ENCODE results near the gene GJB5. TPM values are rescaled to one million over a fixed set of nuclear protein-coding genes. Genes with fewer than 3 reads are reported as not detected.

The GJB5 gene
- polyA plus RNA-seq, 1 donor from 2014 or later: not detected

GRCh38 chr1:34785875-34786470 is 31.1 kb downstream of the GJB5 start:
- Histone ChIP-seq H3K36me3 (ENCODE audit: insufficient read depth, low read length) (no peaks in the 10 kb centered on the region), H4K20me1 (ENCODE audit: insufficient read depth) (no peaks in the 10 kb centered on the region), H3K9me3 (ENCODE audit: low read length) (no peaks in the 10 kb centered on the region), H3K4me2 (ENCODE audit: low read length) (no peak overlapping the region), H3K79me2 (replicated peaks; ENCODE audit: insufficient read depth, low read length) (no peaks in the 10 kb centered on the region), H3K27me3 (ENCODE audit: insufficient read depth, low read depth, low read length) (peaks cover 28% of the 10 kb centered on the region), H3F3A (ENCODE audit: insufficient read depth, low read length, poor library complexity, severe bottlenecking) (no peaks in the 10 kb centered on the region), H3K9me2 (ENCODE audit: insufficient read depth, low read length) (no peaks in the 10 kb centered on the region), H2AFZ (ENCODE audit: low read depth, low read length) (no peak overlapping the region), H3K4me3 (ENCODE audit: low read length) (no peak overlapping the region), H3K9ac (ENCODE audit: low read length) (no peak overlapping the region), H3K27ac (ENCODE audit: low read length) (no peak overlapping the region)
- no peak for TF ChIP-seq TAF1 (IDR thresholded peaks at IDR 0.05; ENCODE audit: low read depth)
- TF ChIP-seq EZH2 (IDR thresholded peaks at IDR 0.05; ENCODE audit: borderline replicate concordance, insufficient read depth, low read length, poor library complexity, severe bottlenecking): no peak
- no peak for TF ChIP-seq SMC3 (conservative IDR thresholded peaks at IDR 0.05; ENCODE audit: poor library complexity)
- TF ChIP-seq, protein P1, sequence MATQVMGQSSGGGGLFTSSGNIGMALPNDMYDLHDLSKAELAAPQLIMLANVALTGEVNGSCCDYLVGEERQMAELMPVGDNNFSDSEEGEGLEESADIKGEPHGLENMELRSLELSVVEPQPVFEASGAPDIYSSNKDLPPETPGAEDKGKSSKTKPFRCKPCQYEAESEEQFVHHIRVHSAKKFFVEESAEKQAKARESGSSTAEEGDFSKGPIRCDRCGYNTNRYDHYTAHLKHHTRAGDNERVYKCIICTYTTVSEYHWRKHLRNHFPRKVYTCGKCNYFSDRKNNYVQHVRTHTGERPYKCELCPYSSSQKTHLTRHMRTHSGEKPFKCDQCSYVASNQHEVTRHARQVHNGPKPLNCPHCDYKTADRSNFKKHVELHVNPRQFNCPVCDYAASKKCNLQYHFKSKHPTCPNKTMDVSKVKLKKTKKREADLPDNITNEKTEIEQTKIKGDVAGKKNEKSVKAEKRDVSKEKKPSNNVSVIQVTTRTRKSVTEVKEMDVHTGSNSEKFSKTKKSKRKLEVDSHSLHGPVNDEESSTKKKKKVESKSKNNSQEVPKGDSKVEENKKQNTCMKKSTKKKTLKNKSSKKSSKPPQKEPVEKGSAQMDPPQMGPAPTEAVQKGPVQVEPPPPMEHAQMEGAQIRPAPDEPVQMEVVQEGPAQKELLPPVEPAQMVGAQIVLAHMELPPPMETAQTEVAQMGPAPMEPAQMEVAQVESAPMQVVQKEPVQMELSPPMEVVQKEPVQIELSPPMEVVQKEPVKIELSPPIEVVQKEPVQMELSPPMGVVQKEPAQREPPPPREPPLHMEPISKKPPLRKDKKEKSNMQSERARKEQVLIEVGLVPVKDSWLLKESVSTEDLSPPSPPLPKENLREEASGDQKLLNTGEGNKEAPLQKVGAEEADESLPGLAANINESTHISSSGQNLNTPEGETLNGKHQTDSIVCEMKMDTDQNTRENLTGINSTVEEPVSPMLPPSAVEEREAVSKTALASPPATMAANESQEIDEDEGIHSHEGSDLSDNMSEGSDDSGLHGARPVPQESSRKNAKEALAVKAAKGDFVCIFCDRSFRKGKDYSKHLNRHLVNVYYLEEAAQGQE (IDR thresholded peaks at IDR 0.05; ENCODE audit: borderline replicate concordance): no peak
- TF ChIP-seq POLR2AphosphoS5 (IDR thresholded peaks at IDR 0.05): no peak
- no peak for TF ChIP-seq MXI1 (conservative IDR thresholded peaks at IDR 0.05; ENCODE audit: poor library complexity, severe bottlenecking)
- no peak for TF ChIP-seq CTCF (IDR thresholded peaks at IDR 0.05; ENCODE audit: poor library complexity, severe bottlenecking)

GRCh38 chr1:34786521-34787325 is 31.9 kb downstream of the GJB5 start:
- Histone ChIP-seq H3K4me2 (ENCODE audit: low read length) (no peak overlapping the region), H3K9ac (ENCODE audit: low read length) (peak overlapping the region; percentile 2), H3K9me2 (ENCODE audit: insufficient read depth, low read length) (no peaks in the 10 kb centered on the region), H2AFZ (ENCODE audit: low read depth, low read length) (no peak overlapping the region), H3K4me3 (ENCODE audit: low read length) (no peak overlapping the region), H3K27me3 (ENCODE audit: insufficient read depth, low read depth, low read length) (peaks cover 21% of the 10 kb centered on the region), H3K79me2 (replicated peaks; ENCODE audit: insufficient read depth, low read length) (no peaks in the 10 kb centered on the region), H3K36me3 (ENCODE audit: insufficient read depth, low read length) (no peaks in the 10 kb centered on the region), H3K9me3 (ENCODE audit: low read length) (no peaks in the 10 kb centered on the region), H3F3A (ENCODE audit: insufficient read depth, low read length, poor library complexity, severe bottlenecking) (no peaks in the 10 kb centered on the region), H4K20me1 (ENCODE audit: insufficient read depth) (no peaks in the 10 kb centered on the region), H3K27ac (ENCODE audit: low read length) (no peak overlapping the region)
- TF ChIP-seq, protein P1 (IDR thresholded peaks at IDR 0.05; ENCODE audit: borderline replicate concordance): no peak
- TF ChIP-seq RAD21 (conservative IDR thresholded peaks at IDR 0.05) (peak; percentile 88), POLR2AphosphoS5 (IDR thresholded peaks at IDR 0.05) (no peak), SMC3 (conservative IDR thresholded peaks at IDR 0.05; ENCODE audit: poor library complexity) (peak; percentile 89), MXI1 (conservative IDR thresholded peaks at IDR 0.05; ENCODE audit: poor library complexity, severe bottlenecking) (peak; percentile 39), EP300 (conservative IDR thresholded peaks at IDR 0.05; ENCODE audit: poor library complexity, severe bottlenecking) (peak; percentile 56), TAF1 (IDR thresholded peaks at IDR 0.05; ENCODE audit: low read depth) (peak; percentile 38), EZH2 (IDR thresholded peaks at IDR 0.05; ENCODE audit: borderline replicate concordance, insufficient read depth, low read length, poor library complexity, severe bottlenecking) (no peak), CTCF (IDR thresholded peaks at IDR 0.05; ENCODE audit: poor library complexity, severe bottlenecking) (peak; percentile 94)

Data from neural cell (in vitro differentiated cells).